K562 (cell line): ENCODE results near the gene C1orf116. TPM values are rescaled to one million over a fixed set of nuclear protein-coding genes. Genes with fewer than 3 reads are reported as not detected.

ENCODE experiments used
- ATAC-seq: fragments of 200-7000 bp; cut with Tn5 transposase; 3 replicates; pipeline ENCODE4 v1.9.1; 2020; ENCODE audit warnings: moderate library complexity
- BruUV-seq: library from RNA; stranded (reverse); fragments of 400-500 nt; replicated peaks from 2 replicates; lab custom pipeline; 2021; lab: Mats Ljungman, UMichigan
- CTCF ChIA-PET: fragments of 300-600 bp; formaldehyde crosslinking; extraction: SDS; loops from one replicate; lab custom pipeline; 2021; ENCODE audit warnings: low intra/inter-chr PET ratio; lab: Yijun Ruan, JAX
- POLR2A ChIA-PET: fragments of 300-600, 350-650 bp; sonication (Branson Sonifier 250); formaldehyde crosslinking; extraction: SDS; loops from one replicate; lab custom pipeline; 2021; ENCODE audit warnings: antibody characterized with exemption, inconsistent platforms; lab: Yijun Ruan, JAX
- DNase-seq, 4 experiments: peaks; one replicate each; pipeline versions ENCODE4 v3.0.0 to v3.0.0-alpha.2; 2011 to 2018; ENCODE audit warnings: low spot score in 3 of 4, mixed read lengths in 3 of 4; ENCODE audit errors: extremely low read depth in 1 of 4
- FAIRE-seq: peaks from 2 replicates; lab custom pipeline; 2011; peaks lifted over from hg19 to GRCh38; lab: Jason Lieb, UNC
- H2AFZ ChIP-seq: 2 replicates; pipeline ENCODE4 v1.6.0; 2011; ENCODE audit warnings: low read depth, low read length, control low read depth, inconsistent platforms
- H3K27ac ChIP-seq: fragments of 200-600 bp; 3 replicates; pipeline ENCODE4 v1.8.0; 2011; ENCODE audit warnings: low read depth, mild to moderate bottlenecking, control low read depth, inconsistent platforms, low read length, moderate library complexity, mixed read lengths; ENCODE audit errors: extremely low read depth
- H3K27me3 ChIP-seq, 2 experiments: fragments of 300-600 bp in 1 of 2; 2 replicates in 1 of 2; 3 replicates in 1 of 2; pipeline versions ENCODE4 v1.6.0 to v1.8.0; 2011; ENCODE audit warnings: inconsistent platforms in 2 of 2, low read length in 2 of 2, mild to moderate bottlenecking in 1 of 2, mixed read lengths in 1 of 2, moderate library complexity in 1 of 2; ENCODE audit not compliant: control insufficient read depth in 2 of 2, insufficient read depth in 2 of 2
- H3K36me3 ChIP-seq: fragments of 300-600 bp; 3 replicates; pipeline ENCODE4 v1.8.0; 2011; ENCODE audit warnings: mild to moderate bottlenecking, low read length, inconsistent platforms; ENCODE audit not compliant: control insufficient read depth, insufficient read depth
- H3K4me1 ChIP-seq, 2 experiments: fragments of 200-600 bp in 1 of 2; replicated peaks in 1 of 2; 2 replicates in 1 of 2; 3 replicates in 1 of 2; pipeline versions ENCODE4 v1.5.1 to v1.8.0; 2011; ENCODE audit warnings: inconsistent platforms in 2 of 2, low read length in 2 of 2, mild to moderate bottlenecking in 1 of 2, mixed read lengths in 1 of 2, moderate library complexity in 1 of 2; ENCODE audit not compliant: control insufficient read depth in 2 of 2, insufficient read depth in 2 of 2
- H3K4me2 ChIP-seq: 2 replicates; pipeline ENCODE4 v1.6.1; 2011; ENCODE audit warnings: low read length, control low read depth, inconsistent platforms, mixed read lengths; ENCODE audit not compliant: insufficient read depth
- H3K4me3 ChIP-seq: fragments of 200-600 bp; sonication (generic), shearing (Covaris generic); 2 replicates; pipeline ENCODE4 v1.5.1; 2016; ENCODE audit warnings: control low read depth, inconsistent platforms
- H3K79me2 ChIP-seq: fragments of 200-600 bp; 3 replicates; pipeline ENCODE4 v1.8.0; 2011; ENCODE audit warnings: low read length, inconsistent platforms; ENCODE audit not compliant: control insufficient read depth, insufficient read depth
- H3K9ac ChIP-seq, 2 experiments: 2 replicates each; pipeline versions ENCODE4 v1.6.0 to v1.6.1; 2011; ENCODE audit warnings: low read depth in 2 of 2, low read length in 2 of 2, control low read depth in 1 of 2, inconsistent platforms in 1 of 2, mild to moderate bottlenecking in 1 of 2, mixed read lengths in 1 of 2; ENCODE audit not compliant: insufficient read depth in 1 of 2
- H3K9me1 ChIP-seq: one replicate; pipeline ENCODE4 v1.6.0; 2011; ENCODE audit warnings: inconsistent platforms, mild to moderate bottlenecking, low read length, moderate library complexity; ENCODE audit not compliant: control insufficient read depth, insufficient read depth
- H3K9me3 ChIP-seq: replicated peaks from 2 replicates; pipeline ENCODE4 v1.5.1; 2011; ENCODE audit warnings: low read depth, low read length, inconsistent platforms; ENCODE audit not compliant: control insufficient read depth, insufficient read depth
- H4K20me1 ChIP-seq: replicated peaks from 2 replicates; pipeline ENCODE4 v1.6.1; 2011; ENCODE audit warnings: low read length, inconsistent platforms, mixed read lengths; ENCODE audit not compliant: control insufficient read depth, insufficient read depth
- FOXP4 ChIP-seq: sonication (generic); formaldehyde crosslinking; IDR thresholded peaks from 2 replicates; pipeline ENCODE4 v1.8.0; 2022; ENCODE audit warnings: mild to moderate bottlenecking, missing genetic modification reagents, borderline replicate concordance
- MBD1 ChIP-seq: fragments of 250-450 bp; sonication (Bioruptor Pico); IDR thresholded peaks from 2 replicates; pipeline ENCODE4 v1.8.0; 2022; ENCODE audit warnings: inconsistent platforms
- SAFB ChIP-seq: fragments of 200-400 bp; formaldehyde crosslinking; IDR thresholded peaks from 2 replicates; pipeline ENCODE4 v1.6.1; 2017; ENCODE audit warnings: low read depth, low read length, borderline replicate concordance
- SMAD2 ChIP-seq: fragments of 150-350 bp; IDR thresholded peaks from 2 replicates; pipeline ENCODE4 v1.6.1; 2014; ENCODE audit warnings: low read depth, mild to moderate bottlenecking, low read length
- ZFP36 ChIP-seq: fragments of 150-350 bp; IDR thresholded peaks from 2 replicates; pipeline ENCODE4 v1.6.1; 2018; ENCODE audit warnings: low read length, low read depth; ENCODE audit not compliant: partially characterized antibody
- WGBS: fragments of 100-300 bp; shearing (Covaris generic); methylation state at CpG from one replicate; pipeline ENCODE4 v1.1.6; 2016; ENCODE audit warnings: low coverage, mixed read lengths; ENCODE audit not compliant: insufficient coverage; ENCODE audit errors: missing lambda C conversion rate; 5-methylcytosine and 5-hydroxymethylcytosine counted together
- in situ Hi-C: fragments of 300-500 bp; cut with MboI; formaldehyde crosslinking; loops from 4 replicates; pipeline ENCODE4 v1.15.0; 2018; ENCODE audit warnings: inconsistent platforms, mixed read lengths
- intact Hi-C: fragments of 100-400 bp; cut with micrococcal nuclease; formaldehyde crosslinking; loops from 2 replicates; pipeline ENCODE4 v1.14.2; 2022
- polyA plus RNA-seq, 8 experiments: library from polyadenylated mRNA; depleted of rRNA in 4 of 8; stranded (reverse) in 5 of 8; unstranded in 3 of 8; fragments of >200 nt; fragmentation: Nextera tagmentation in 2 of 8; fragmentation: Illumina TruSeq in 1 of 8; extraction: Ambion mirVana in 2 of 8; extraction: Trizol in 1 of 8; gene quantifications; 2 replicates each; pipeline versions ENCODE4 v1.2.1 to v1.2.3, GENCODE V29; 2011 to 2014; ENCODE audit warnings: inconsistent platforms in 1 of 8, missing spikeins in 1 of 8
- total RNA-seq, 7 experiments: library from RNA; depleted of rRNA in 6 of 7; stranded (reverse); fragments of >200 nt in 6 of 7; fragmentation: Illumina TruSeq in 2 of 7; extraction: Trizol in 2 of 7; gene quantifications; 2 replicates each; pipeline versions ENCODE4 v1.2.1 to v1.2.3, GENCODE V29; 2011 to 2021; ENCODE audit warnings: low replicate concordance in 1 of 7
- TF ChIP-seq, protein P1 (sequence below), 2 experiments: fragments of 250-450 bp in 1 of 2; fragments of 450-650 bp in 1 of 2; sonication (Bioruptor Pico) in 1 of 2; IDR thresholded peaks; 2 replicates each; pipeline versions ENCODE4 v1.6.1 to v1.8.0; 2016 to 2021; ENCODE audit warnings: mild to moderate bottlenecking in 2 of 2, moderate library complexity in 2 of 2, missing compliant biosample characterization in 1 of 2, missing genetic modification characterization in 1 of 2
- TF ChIP-seq, protein P2 (sequence below): sonication (generic); formaldehyde crosslinking; IDR thresholded peaks from 2 replicates; pipeline ENCODE4 v1.8.1; 2023; ENCODE audit warnings: mild to moderate bottlenecking, missing genetic modification reagents, moderate library complexity

Gene C1orf116
- total and polyA plus RNA-seq, 9 of the 15 experiments (the other 6 are each of a cell fraction or from before 2014, with no cell fraction given): 0.62 to 3.0 (median 0.95) TPM

DNA sequence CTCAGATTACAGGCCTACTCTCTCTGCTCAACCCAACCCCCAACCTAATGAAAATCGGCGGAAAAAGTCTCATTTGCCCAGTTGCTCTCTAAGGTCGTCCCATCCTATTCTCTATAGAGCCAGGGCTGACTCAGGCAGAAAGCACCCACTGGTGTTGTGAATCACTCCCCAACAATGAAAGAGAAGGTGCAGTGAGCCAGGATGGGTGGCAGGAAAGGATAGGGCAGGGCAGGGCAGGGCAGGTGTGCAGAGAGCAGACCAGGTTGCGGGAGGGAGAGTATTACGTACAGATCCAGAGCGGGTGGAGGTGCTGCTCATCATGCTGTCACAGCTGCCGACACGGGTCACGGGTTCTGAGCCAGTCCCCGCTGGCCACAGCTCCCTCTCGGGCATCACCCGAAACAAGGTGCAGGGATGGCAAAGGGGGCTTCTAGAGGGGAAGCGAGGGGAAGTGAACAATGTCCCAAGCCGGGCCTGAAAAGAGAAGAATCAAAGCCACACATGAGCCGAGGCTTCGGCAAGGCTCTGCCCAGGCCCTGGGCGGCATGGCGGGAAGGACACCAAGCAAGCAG lies 5.3 kb downstream of the C1orf116 start:
- Histone ChIP-seq H3K9me3 (no peaks in the 10 kb centered on the region), H4K20me1 (no peaks in the 10 kb centered on the region), H3K36me3 (peaks cover 5% of the 10 kb centered on the region; the same call in 2 of the 3 replicates), H3K9me1 (peaks cover 3% of the 10 kb centered on the region), H3K4me2 (no peak overlapping the region)
- intact Hi-C loops: no loop called here
- TF ChIP-seq, protein P1, sequence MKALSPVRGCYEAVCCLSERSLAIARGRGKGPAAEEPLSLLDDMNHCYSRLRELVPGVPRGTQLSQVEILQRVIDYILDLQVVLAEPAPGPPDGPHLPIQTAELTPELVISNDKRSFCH (CRISPR knock-in tag; IDR thresholded peaks at IDR 0.05): no peak
- TF ChIP-seq, protein P1 (tag; IDR thresholded peaks at IDR 0.05): no peak
- TF ChIP-seq SMAD2 (no peak), MBD1 (CRISPR knock-in tag) (no peak), FOXP4 (CRISPR knock-in tag) (no peak), SAFB (no peak), ZFP36 (no peak)
- TF ChIP-seq, protein P2, sequence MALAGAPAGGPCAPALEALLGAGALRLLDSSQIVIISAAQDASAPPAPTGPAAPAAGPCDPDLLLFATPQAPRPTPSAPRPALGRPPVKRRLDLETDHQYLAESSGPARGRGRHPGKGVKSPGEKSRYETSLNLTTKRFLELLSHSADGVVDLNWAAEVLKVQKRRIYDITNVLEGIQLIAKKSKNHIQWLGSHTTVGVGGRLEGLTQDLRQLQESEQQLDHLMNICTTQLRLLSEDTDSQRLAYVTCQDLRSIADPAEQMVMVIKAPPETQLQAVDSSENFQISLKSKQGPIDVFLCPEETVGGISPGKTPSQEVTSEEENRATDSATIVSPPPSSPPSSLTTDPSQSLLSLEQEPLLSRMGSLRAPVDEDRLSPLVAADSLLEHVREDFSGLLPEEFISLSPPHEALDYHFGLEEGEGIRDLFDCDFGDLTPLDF: no peak
- TF ChIP-seq, all 486 proteins: peak for 0
- no peak for ATAC-seq
- WGBS: 92% methylated on average over 17 of the region's 18 CpGs
- no peak for FAIRE-seq
- no TSS peak for BruUV-seq
- in situ Hi-C loops: no loop called here
- POLR2A ChIA-PET: interaction anchor here (3.5 to 8.6 kb wide), 2 partner anchors 13 to 19 kb away, joined by 16 to 97 read pairs; partner anchors contain the start of gene YOD1
- CTCF ChIA-PET: no interaction called here
- no peak for DNase-seq
- Histone ChIP-seq H3K9ac (peak overlapping the region in 1 of 2 experiments; percentile 16; a peak in 1 of 4 replicates), H3K27ac (no peak overlapping the region), H3K79me2 (peaks cover 16% of the 10 kb centered on the region; the same call in 2 of the 3 replicates), H3K4me3 (no peak overlapping the region), H3K4me1 (peaks cover 31 to 85% of the 10 kb centered on the region in 2 experiments), H2AFZ (peak overlapping the region; percentile 1; the same call in 1 of the 2 replicates), H3K27me3 (no peaks in the 10 kb centered on the region)
